K562 (cell line): Measurements from ENCODE around the gene YBX2. TPM values are rescaled to one million over a fixed set of nuclear protein-coding genes. Genes with fewer than 3 reads are reported as not detected.

Experiments used
- CREM ChIP-seq: IDR thresholded peaks from 2 replicates; pipeline ENCODE4 v1.6.1; 2014; ENCODE audit warnings: antibody characterized with exemption, low read depth
- CXXC5 ChIP-seq: fragments of 250-450 bp; sonication (Bioruptor Pico); IDR thresholded peaks from 2 replicates; pipeline ENCODE4 v1.8.0; 2022; ENCODE audit warnings: inconsistent platforms, mild to moderate bottlenecking, moderate library complexity
- HDAC1 ChIP-seq, 2 experiments: fragments of 450-650 bp; IDR thresholded peaks; 2 replicates each; pipeline ENCODE4 v1.6.1; 2016 to 2017; ENCODE audit warnings: inconsistent platforms in 1 of 2, mild to moderate bottlenecking in 1 of 2, moderate library complexity in 1 of 2
- HNRNPH1 ChIP-seq: fragments of 200-400 bp; formaldehyde crosslinking; optimal IDR thresholded peaks from 2 replicates; pipeline ENCODE3; 2017; ENCODE audit warnings: low read depth, mild to moderate bottlenecking, low read length, moderate library complexity
- ILF3 ChIP-seq: fragments of 450-650 bp; IDR thresholded peaks from 2 replicates; pipeline ENCODE4 v1.6.1; 2018; ENCODE audit warnings: antibody characterized with exemption, mild to moderate bottlenecking, moderate library complexity, borderline replicate concordance
- SP1 ChIP-seq: sonication (generic); formaldehyde crosslinking; IDR thresholded peaks from 2 replicates; pipeline ENCODE4 v1.8.1; 2022; ENCODE audit warnings: mild to moderate bottlenecking, missing genetic modification reagents
- SP2 ChIP-seq: IDR thresholded peaks from 2 replicates; pipeline ENCODE4 v1.6.1; 2011; ENCODE audit warnings: mild to moderate bottlenecking, low read depth, low read length, moderate library complexity; ENCODE audit not compliant: poor library complexity, severe bottlenecking; ENCODE audit errors: extremely low read depth
- TEAD4 ChIP-seq, 2 experiments: sonication (generic) in 1 of 2; formaldehyde crosslinking in 1 of 2; IDR thresholded peaks; 2 replicates each; pipeline versions ENCODE4 v1.6.1 to v1.8.0; 2012 to 2022; ENCODE audit warnings: borderline replicate concordance in 1 of 2, inconsistent platforms in 1 of 2, low read length in 1 of 2, mild to moderate bottlenecking in 1 of 2, missing genetic modification reagents in 1 of 2
- ZFX ChIP-seq: sonication (generic); formaldehyde crosslinking; IDR thresholded peaks from 2 replicates; pipeline ENCODE4 v1.8.0; 2022; ENCODE audit warnings: mild to moderate bottlenecking, missing genetic modification reagents, moderate library complexity
- polyA plus RNA-seq, 8 experiments: library from polyadenylated mRNA; depleted of rRNA in 4 of 8; stranded (reverse) in 5 of 8; unstranded in 3 of 8; fragments of >200 nt; fragmentation: Nextera tagmentation in 2 of 8; fragmentation: Illumina TruSeq in 1 of 8; extraction: Ambion mirVana in 2 of 8; extraction: Trizol in 1 of 8; gene quantifications; 2 replicates each; pipeline versions ENCODE4 v1.2.1 to v1.2.3, GENCODE V29; 2011 to 2014; ENCODE audit warnings: inconsistent platforms in 1 of 8, missing spikeins in 1 of 8
- total RNA-seq, 7 experiments: library from RNA; depleted of rRNA in 6 of 7; stranded (reverse); fragments of >200 nt in 6 of 7; fragmentation: Illumina TruSeq in 2 of 7; extraction: Trizol in 2 of 7; gene quantifications; 2 replicates each; pipeline versions ENCODE4 v1.2.1 to v1.2.3, GENCODE V29; 2011 to 2021; ENCODE audit warnings: low replicate concordance in 1 of 7
- TF ChIP-seq, protein P1 (sequence below): fragments of 250-450 bp; sonication (Bioruptor Pico); IDR thresholded peaks from 2 replicates; pipeline ENCODE4 v1.5.0; 2022; ENCODE audit warnings: mild to moderate bottlenecking
- TF ChIP-seq, protein P2 (sequence below), 2 experiments: fragments of 450-650 bp; conservative IDR thresholded peaks; 2 replicates each; pipeline ENCODE4 v1.6.1; 2017; ENCODE audit warnings: mild to moderate bottlenecking in 2 of 2, moderate library complexity in 2 of 2
- TF ChIP-seq, protein P3 (sequence below): fragments of 450-650 bp; IDR thresholded peaks from 2 replicates; pipeline ENCODE4 v1.6.1; 2016; ENCODE audit warnings: low read depth, mild to moderate bottlenecking, moderate library complexity

The YBX2 gene
- total and polyA plus RNA-seq, 9 of the 15 experiments (the other 6 are each of a cell fraction or from before 2014, with no cell fraction given) = 0.03 to 0.59 (median 0.27) TPM; not detected in 6

DNA sequence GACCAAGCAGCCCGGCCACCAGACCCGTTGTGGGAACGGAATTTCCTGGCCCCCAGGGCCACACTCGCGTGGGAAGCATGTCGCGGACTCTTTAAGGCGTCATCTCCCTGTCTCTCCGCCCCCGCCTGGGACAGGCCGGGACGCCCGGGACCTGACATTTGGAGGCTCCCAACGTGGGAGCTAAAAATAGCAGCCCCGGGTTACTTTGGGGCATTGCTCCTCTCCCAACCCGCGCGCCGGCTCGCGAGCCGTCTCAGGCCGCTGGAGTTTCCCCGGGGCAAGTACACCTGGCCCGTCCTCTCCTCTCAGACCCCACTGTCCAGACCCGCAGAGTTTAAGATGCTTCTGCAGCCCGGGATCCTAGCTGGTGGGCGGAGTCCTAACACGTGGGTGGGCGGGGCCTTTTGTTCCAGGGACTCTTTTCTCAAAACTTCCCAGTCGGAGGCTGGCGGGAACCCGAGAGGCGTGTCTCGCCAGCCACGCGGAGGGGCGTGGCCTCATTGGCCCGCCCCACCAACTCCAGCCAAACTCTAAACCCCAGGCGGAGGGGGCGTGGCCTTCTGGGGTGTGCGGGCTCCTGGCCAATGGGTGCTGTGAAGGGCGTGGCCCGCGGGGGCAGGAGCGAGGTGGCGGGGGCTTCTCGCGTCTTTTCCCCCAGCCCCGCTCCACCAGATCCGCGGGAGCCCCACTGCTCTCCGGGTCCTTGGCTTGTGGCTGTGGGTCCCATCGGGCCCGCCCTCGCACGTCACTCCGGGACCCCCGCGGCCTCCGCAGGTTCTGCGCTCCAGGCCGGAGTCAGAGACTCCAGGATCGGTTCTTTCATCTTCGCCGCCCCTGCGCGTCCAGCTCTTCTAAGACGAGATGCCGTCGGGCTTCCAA, 13.1 kb downstream of the YBX2 start, which contains the start of gene SLC2A4 (continued):
- TF ChIP-seq, protein P1, sequence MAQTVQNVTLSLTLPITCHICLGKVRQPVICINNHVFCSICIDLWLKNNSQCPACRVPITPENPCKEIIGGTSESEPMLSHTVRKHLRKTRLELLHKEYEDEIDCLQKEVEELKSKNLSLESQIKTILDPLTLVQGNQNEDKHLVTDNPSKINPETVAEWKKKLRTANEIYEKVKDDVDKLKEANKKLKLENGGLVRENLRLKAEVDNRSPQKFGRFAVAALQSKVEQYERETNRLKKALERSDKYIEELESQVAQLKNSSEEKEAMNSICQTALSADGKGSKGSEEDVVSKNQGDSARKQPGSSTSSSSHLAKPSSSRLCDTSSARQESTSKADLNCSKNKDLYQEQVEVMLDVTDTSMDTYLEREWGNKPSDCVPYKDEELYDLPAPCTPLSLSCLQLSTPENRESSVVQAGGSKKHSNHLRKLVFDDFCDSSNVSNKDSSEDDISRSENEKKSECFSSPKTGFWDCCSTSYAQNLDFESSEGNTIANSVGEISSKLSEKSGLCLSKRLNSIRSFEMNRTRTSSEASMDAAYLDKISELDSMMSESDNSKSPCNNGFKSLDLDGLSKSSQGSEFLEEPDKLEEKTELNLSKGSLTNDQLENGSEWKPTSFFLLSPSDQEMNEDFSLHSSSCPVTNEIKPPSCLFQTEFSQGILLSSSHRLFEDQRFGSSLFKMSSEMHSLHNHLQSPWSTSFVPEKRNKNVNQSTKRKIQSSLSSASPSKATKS (CRISPR knock-in tag) = no peak
- no peak for TF ChIP-seq ILF3
- TF ChIP-seq, protein P2, sequence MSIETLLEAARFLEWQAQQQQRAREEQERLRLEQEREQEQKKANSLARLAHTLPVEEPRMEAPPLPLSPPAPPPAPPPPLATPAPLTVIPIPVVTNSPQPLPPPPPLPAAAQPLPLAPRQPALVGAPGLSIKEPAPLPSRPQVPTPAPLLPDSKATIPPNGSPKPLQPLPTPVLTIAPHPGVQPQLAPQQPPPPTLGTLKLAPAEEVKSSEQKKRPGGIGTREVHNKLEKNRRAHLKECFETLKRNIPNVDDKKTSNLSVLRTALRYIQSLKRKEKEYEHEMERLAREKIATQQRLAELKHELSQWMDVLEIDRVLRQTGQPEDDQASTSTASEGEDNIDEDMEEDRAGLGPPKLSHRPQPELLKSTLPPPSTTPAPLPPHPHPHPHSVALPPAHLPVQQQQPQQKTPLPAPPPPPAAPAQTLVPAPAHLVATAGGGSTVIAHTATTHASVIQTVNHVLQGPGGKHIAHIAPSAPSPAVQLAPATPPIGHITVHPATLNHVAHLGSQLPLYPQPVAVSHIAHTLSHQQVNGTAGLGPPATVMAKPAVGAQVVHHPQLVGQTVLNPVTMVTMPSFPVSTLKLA (conservative IDR thresholded peaks at IDR 0.05) = peak; percentile 98 to 99
- no peak for TF ChIP-seq TEAD4 (IDR thresholded peaks at IDR 0.05; ENCODE audit: low read length)
- TF ChIP-seq TEAD4 (CRISPR knock-in tag; IDR thresholded peaks at IDR 0.05; ENCODE audit: borderline replicate concordance) = 0 out of 2 replicates have a peak, but pooled peaks have one; percentile 17
- peak; percentile 34; the same call in 1 of the 2 replicates for TF ChIP-seq ZFX (CRISPR knock-in tag)
- TF ChIP-seq, protein P3, sequence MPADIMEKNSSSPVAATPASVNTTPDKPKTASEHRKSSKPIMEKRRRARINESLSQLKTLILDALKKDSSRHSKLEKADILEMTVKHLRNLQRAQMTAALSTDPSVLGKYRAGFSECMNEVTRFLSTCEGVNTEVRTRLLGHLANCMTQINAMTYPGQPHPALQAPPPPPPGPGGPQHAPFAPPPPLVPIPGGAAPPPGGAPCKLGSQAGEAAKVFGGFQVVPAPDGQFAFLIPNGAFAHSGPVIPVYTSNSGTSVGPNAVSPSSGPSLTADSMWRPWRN = 0 out of 2 replicates have a peak, but pooled peaks have one; percentile 8
- TF ChIP-seq SP1 (CRISPR knock-in tag) = peak; percentile 58; the same call in 1 of the 2 replicates
- TF ChIP-seq HNRNPH1 = no peak
- TF ChIP-seq CXXC5 (CRISPR knock-in tag) = peak; percentile 14; the same call in 1 of the 2 replicates
- no peak for TF ChIP-seq SP2
- peak; percentile 16; the same call in 1 of the 2 replicates for TF ChIP-seq CREM
- peak in 1 of 2 experiments; percentile 68; a peak in 2 of 4 replicates for TF ChIP-seq HDAC1 (IDR thresholded peaks at IDR 0.05)
